Loucy (cell line): ENCODE data around the gene WWC1.

Source experiments
- H2AFZ ChIP-seq: fragments of 200-600 bp; sonication (generic); 2 replicates; pipeline ENCODE4 v1.6.0; 2016; ENCODE audit warnings: antibody characterized with exemption, mild to moderate bottlenecking, low read length, moderate library complexity
- H3F3A ChIP-seq: fragments of 200-600 bp; 2 replicates; pipeline ENCODE4 v1.6.0; 2016; ENCODE audit warnings: antibody characterized with exemption, low read depth, mild to moderate bottlenecking
- H3K27me3 ChIP-seq: fragments of 200-600 bp; sonication (generic); 2 replicates; pipeline ENCODE4 v1.6.1; 2014; ENCODE audit warnings: low read length, mild to moderate bottlenecking; ENCODE audit not compliant: insufficient read depth, poor library complexity, severe bottlenecking
- H3K36me3 ChIP-seq: fragments of 200-600 bp; sonication (generic); 2 replicates; pipeline ENCODE4 v1.6.1; 2016; ENCODE audit warnings: low read length; ENCODE audit not compliant: insufficient read depth
- H3K4me1 ChIP-seq: fragments of 200-600 bp; sonication (generic); 2 replicates; pipeline ENCODE4 v1.5.1; 2014; ENCODE audit warnings: low read length, mild to moderate bottlenecking; ENCODE audit not compliant: insufficient read depth, poor library complexity, severe bottlenecking
- H3K4me2 ChIP-seq: fragments of 200-600 bp; sonication (generic); 2 replicates; pipeline ENCODE4 v1.6.0; 2014; ENCODE audit warnings: antibody characterized with exemption, low read length, low read depth, mild to moderate bottlenecking; ENCODE audit not compliant: poor library complexity, severe bottlenecking
- H3K4me3 ChIP-seq: fragments of 200-600 bp; sonication (generic); 2 replicates; pipeline ENCODE4 v1.5.1; 2014; ENCODE audit warnings: low read length, mild to moderate bottlenecking, mixed read lengths; ENCODE audit not compliant: poor library complexity, severe bottlenecking
- H3K79me2 ChIP-seq: fragments of 200-600 bp; sonication (generic); 2 replicates; pipeline ENCODE4 v1.6.1; 2014; ENCODE audit warnings: low read length; ENCODE audit not compliant: insufficient read depth
- H3K9ac ChIP-seq: fragments of 200-600 bp; sonication (generic); 2 replicates; pipeline ENCODE4 v1.6.0; 2014; ENCODE audit warnings: mild to moderate bottlenecking, low read depth, low read length, moderate library complexity; ENCODE audit not compliant: poor library complexity, severe bottlenecking
- H3K9me2 ChIP-seq: fragments of 200-600 bp; sonication (generic); replicated peaks from 2 replicates; pipeline ENCODE4 v1.6.1; 2016; ENCODE audit warnings: low read depth, low read length, mixed read lengths
- H3K9me3 ChIP-seq: fragments of 200-600 bp; sonication (generic); 2 replicates; pipeline ENCODE4 v1.6.1; 2014; ENCODE audit warnings: mild to moderate bottlenecking, antibody characterized with exemption, low read length, low read depth; ENCODE audit not compliant: insufficient read depth
- H4K20me1 ChIP-seq: fragments of 200-600 bp; sonication (generic); 2 replicates; pipeline ENCODE4 v1.6.0; 2014; ENCODE audit warnings: antibody characterized with exemption, low read length, mild to moderate bottlenecking; ENCODE audit not compliant: insufficient read depth, poor library complexity, severe bottlenecking
- CTCF ChIP-seq: fragments of 200-600 bp; sonication (generic); conservative IDR thresholded peaks from 2 replicates; pipeline ENCODE4 v1.5.1; 2014; ENCODE audit warnings: mild to moderate bottlenecking, antibody characterized with exemption, low read length
- EZH2phosphoT487 ChIP-seq: fragments of 200-600 bp; IDR thresholded peaks from 2 replicates; pipeline ENCODE4 v1.6.1; 2018; ENCODE audit warnings: antibody characterized with exemption, mild to moderate bottlenecking, moderate library complexity, borderline replicate concordance

WWC1 gene

GRCh38 chr5:168428552-168428951, 137.1 kb downstream of the WWC1 start:
- Histone ChIP-seq H3K36me3 (no peaks in the 10 kb centered on the region), H3K9ac (no peak overlapping the region), H3K4me1 (no peaks in the 10 kb centered on the region), H3K79me2 (no peaks in the 10 kb centered on the region), H3K4me2 (no peak overlapping the region), H3K9me2 (no peaks in the 10 kb centered on the region), H3K9me3 (no peaks in the 10 kb centered on the region), H4K20me1 (no peaks in the 10 kb centered on the region), H3K4me3 (no peak overlapping the region), H3K27me3 (no peaks in the 10 kb centered on the region), H3F3A (no peaks in the 10 kb centered on the region), H2AFZ (no peak overlapping the region)
- TF ChIP-seq EZH2phosphoT487 (no peak), CTCF (no peak)

- Histone ChIP-seq H3K9me2 (no peaks in the 10 kb centered on the region), H3K4me3 (no peak overlapping the region), H3K9me3 (no peaks in the 10 kb centered on the region), H4K20me1 (no peaks in the 10 kb centered on the region), H3K4me1 (no peaks in the 10 kb centered on the region), H3K36me3 (no peaks in the 10 kb centered on the region), H3F3A (no peaks in the 10 kb centered on the region), H3K9ac (no peak overlapping the region), H3K4me2 (no peak overlapping the region), H3K27me3 (no peaks in the 10 kb centered on the region), H2AFZ (no peak overlapping the region), H3K79me2 (no peaks in the 10 kb centered on the region)
- TF ChIP-seq EZH2phosphoT487 (no peak), CTCF (no peak)
Measured at GRCh38 chr5:168430296-168430695, 138.9 kb downstream of the WWC1 start.

GRCh38 chr5:168432903-168433302, 141.5 kb downstream of the WWC1 start:
- Histone ChIP-seq H3K36me3 (no peaks in the 10 kb centered on the region), H3K4me2 (no peak overlapping the region), H3K79me2 (no peaks in the 10 kb centered on the region), H4K20me1 (no peaks in the 10 kb centered on the region), H2AFZ (no peak overlapping the region), H3K9ac (no peak overlapping the region), H3K27me3 (no peaks in the 10 kb centered on the region), H3F3A (no peaks in the 10 kb centered on the region), H3K4me3 (no peak overlapping the region), H3K9me3 (no peaks in the 10 kb centered on the region), H3K4me1 (no peaks in the 10 kb centered on the region), H3K9me2 (no peaks in the 10 kb centered on the region)
- TF ChIP-seq EZH2phosphoT487 = no peak
- no peak for TF ChIP-seq CTCF
